HCT116 (cell line): ENCODE results near the gene BRIP1. TPM values are rescaled to one million over a fixed set of nuclear protein-coding genes. Genes with fewer than 3 reads are reported as not detected.

Experiments used
- ATAC-seq: fragments of 200-7000 bp; cut with Tn5 transposase; 2 replicates; pipeline ENCODE4 v1.9.1; 2020; ENCODE audit warnings: mild to moderate bottlenecking, moderate library complexity
- BruUV-seq: library from RNA; stranded (reverse); fragments of 400-500 nt; replicated peaks from 2 replicates; lab custom pipeline; 2021; lab: Mats Ljungman, UMichigan
- CTCF ChIA-PET: fragments of 300-600 bp; sonication (Branson Sonifier 250); formaldehyde crosslinking; loops from one replicate; lab custom pipeline; 2021; ENCODE audit warnings: antibody characterized with exemption; lab: Charles Lee
- POLR2A ChIA-PET: fragments of 300-600, 350-600 bp; sonication (Branson Sonifier 250); formaldehyde crosslinking; loops from one replicate; lab custom pipeline; 2021; ENCODE audit warnings: antibody characterized with exemption; lab: Charles Lee
- RAD21 ChIA-PET, 2 experiments: fragments of 300-600 bp; sonication (Branson Sonifier 250); formaldehyde crosslinking; loops; one replicate each; lab custom pipeline; 2023; ENCODE audit warnings: low total read pairs in 2 of 2; ENCODE audit not compliant: uncharacterized antibody in 2 of 2, unreplicated experiment in 2 of 2, low non-redundant PET in 1 of 2; lab: Charles Lee
- DNase-seq: peaks from one replicate; pipeline ENCODE4 v3.0.0-alpha.2; 2010; ENCODE audit warnings: low read depth, low spot score
- H2AFZ ChIP-seq: fragments of 200-600 bp; shearing (Covaris generic), sonication (generic); 2 replicates; pipeline ENCODE4 v1.6.1; 2017; ENCODE audit warnings: low read depth, mixed run types, mixed read lengths, antibody characterized with exemption, low read length; ENCODE audit not compliant: poor library complexity, severe bottlenecking
- H3K27ac ChIP-seq: 2 replicates; pipeline ENCODE4 v1.5.1; 2012; ENCODE audit warnings: low read depth, low read length
- H3K27me3 ChIP-seq: fragments of 200-600 bp; sonication (generic); 2 replicates; pipeline ENCODE4 v1.6.1; 2016; ENCODE audit warnings: mixed run types, low read length, mixed read lengths; ENCODE audit not compliant: insufficient read depth
- H3K36me3 ChIP-seq, 2 experiments: fragments of 200-500 bp in 1 of 2; fragments of 200-600 bp in 1 of 2; sonication (Bioruptor generic) in 1 of 2; sonication (generic) in 1 of 2; 2 replicates each; pipeline versions ENCODE4 v1.5.1 to v1.6.1; 2014 to 2016; ENCODE audit warnings: low read length in 2 of 2, inconsistent platforms in 1 of 2, mixed read lengths in 1 of 2, mixed run types in 1 of 2; ENCODE audit not compliant: insufficient read depth in 2 of 2, control insufficient read depth in 1 of 2
- H3K4me1 ChIP-seq, 2 experiments: fragments of 200-600 bp in 1 of 2; sonication (generic) in 1 of 2; 2 replicates each; pipeline versions ENCODE4 v1.5.1 to v1.6.1; 2012 to 2017; ENCODE audit warnings: low read length in 2 of 2, inconsistent platforms in 1 of 2, mild to moderate bottlenecking in 1 of 2, mixed read lengths in 1 of 2, mixed run types in 1 of 2, moderate library complexity in 1 of 2; ENCODE audit not compliant: insufficient read depth in 2 of 2, control insufficient read depth in 1 of 2
- H3K4me2 ChIP-seq: fragments of 200-600 bp; sonication (generic); 2 replicates; pipeline ENCODE4 v1.6.1; 2017; ENCODE audit warnings: mixed run types, low read length, mixed read lengths
- H3K4me3 ChIP-seq, 2 experiments: fragments of 200-600 bp in 1 of 2; sonication (generic) in 1 of 2; replicated peaks in 1 of 2; 2 replicates each; pipeline ENCODE4 v1.5.1; 2011 to 2016; ENCODE audit warnings: low read length in 2 of 2, control low read depth in 1 of 2, low read depth in 1 of 2, mild to moderate bottlenecking in 1 of 2, mixed read lengths in 1 of 2, mixed run types in 1 of 2
- H3K79me2 ChIP-seq: fragments of 200-600 bp; sonication (generic); 2 replicates; pipeline ENCODE4 v1.6.1; 2017; ENCODE audit warnings: mild to moderate bottlenecking, mixed run types, low read length, moderate library complexity, mixed read lengths; ENCODE audit not compliant: insufficient read depth
- H3K9ac ChIP-seq: fragments of 200-600 bp; sonication (generic); 2 replicates; pipeline ENCODE4 v1.6.1; 2016; ENCODE audit warnings: low read length, mixed read lengths
- H3K9me2 ChIP-seq: fragments of 200-600 bp; sonication (generic), shearing (Covaris generic); 2 replicates; pipeline ENCODE4 v1.6.1; 2017; ENCODE audit warnings: mixed run types, mild to moderate bottlenecking, moderate library complexity; ENCODE audit not compliant: insufficient read depth
- H3K9me3 ChIP-seq, 2 experiments: fragments of 200-500 bp in 1 of 2; fragments of 200-600 bp in 1 of 2; sonication (Bioruptor generic) in 1 of 2; sonication (generic) in 1 of 2; 2 replicates each; pipeline ENCODE4 v1.6.1; 2014 to 2017; ENCODE audit warnings: low read length in 2 of 2, mixed read lengths in 2 of 2, inconsistent platforms in 1 of 2, low read depth in 1 of 2, mild to moderate bottlenecking in 1 of 2, mixed run types in 1 of 2, moderate library complexity in 1 of 2; ENCODE audit not compliant: control insufficient read depth in 1 of 2, insufficient read depth in 1 of 2
- H4K20me1 ChIP-seq: fragments of 200-600 bp; sonication (generic), shearing (Covaris generic); 2 replicates; pipeline ENCODE4 v1.6.1; 2017; ENCODE audit warnings: mixed run types, mild to moderate bottlenecking, moderate library complexity; ENCODE audit not compliant: insufficient read depth
- ATF3 ChIP-seq: IDR thresholded peaks from 2 replicates; pipeline ENCODE4 v1.6.1; 2012
- CEBPB ChIP-seq: IDR thresholded peaks from 2 replicates; pipeline ENCODE4 v1.6.1; 2012; ENCODE audit warnings: low read depth
- EGR1 ChIP-seq: IDR thresholded peaks from 2 replicates; pipeline ENCODE4 v1.6.1; 2012; ENCODE audit warnings: low read depth
- ELF1 ChIP-seq: IDR thresholded peaks from 2 replicates; pipeline ENCODE4 v1.6.1; 2012; ENCODE audit warnings: low read depth, borderline replicate concordance
- EZH2phosphoT487 ChIP-seq: fragments of 200-600 bp; IDR thresholded peaks from 2 replicates; pipeline ENCODE4 v1.6.1; 2018; ENCODE audit warnings: antibody characterized with exemption, borderline replicate concordance
- MAX ChIP-seq: IDR thresholded peaks from 2 replicates; pipeline ENCODE4 v1.6.1; 2012
- POLR2A ChIP-seq: IDR thresholded peaks from 2 replicates; pipeline ENCODE4 v1.7.0; 2011; ENCODE audit warnings: borderline replicate concordance; ENCODE audit not compliant: insufficient read depth, insufficient read length; ENCODE audit errors: extremely low read depth
- POLR2AphosphoS5 ChIP-seq: IDR thresholded peaks from 2 replicates; pipeline ENCODE4 v1.6.1; 2011; ENCODE audit warnings: mild to moderate bottlenecking, low read depth, low read length, moderate library complexity
- SIN3A ChIP-seq: IDR thresholded peaks from 2 replicates; pipeline ENCODE4 v1.6.1; 2012; ENCODE audit warnings: low read depth
- SP1 ChIP-seq: IDR thresholded peaks from 2 replicates; pipeline ENCODE4 v1.6.1; 2012; ENCODE audit warnings: low read depth
- SRF ChIP-seq: IDR thresholded peaks from 2 replicates; pipeline ENCODE4 v1.6.1; 2012; ENCODE audit warnings: low read depth
- TCF7L2 ChIP-seq: IDR thresholded peaks from 2 replicates; pipeline ENCODE4 v1.7.0; 2011; ENCODE audit warnings: borderline replicate concordance, inconsistent platforms; ENCODE audit not compliant: insufficient read depth, insufficient read length; ENCODE audit errors: extremely low read depth
- YY1 ChIP-seq: IDR thresholded peaks from 2 replicates; pipeline ENCODE4 v1.6.1; 2011; ENCODE audit warnings: low read length, low read depth, moderate library complexity, mild to moderate bottlenecking; ENCODE audit not compliant: insufficient replicate concordance; ENCODE audit errors: extremely low read depth
- intact Hi-C: fragments of 100-400 bp; cut with micrococcal nuclease; formaldehyde crosslinking; loops from 2 replicates; pipeline ENCODE4 v1.10.0; 2022
- total RNA-seq: library from RNA; stranded (reverse); gene quantifications from one replicate; pipeline ENCODE4 v1.2.1, GENCODE V29; 2021; ENCODE audit not compliant: unreplicated experiment

BRIP1 gene
- total RNA-seq, 1 experiment from 2014 or later, result 22.2 TPM

- no peak overlapping the region for H3K4me3 ChIP-seq
- H3K4me1 ChIP-seq, result no peaks in the 10 kb centered on the region
- no peak for ATAC-seq
- intact Hi-C loops, result no loop called here
- TF ChIP-seq TCF7L2 (no peak), EZH2phosphoT487 (no peak), ATF3 (no peak), POLR2A (no peak), CEBPB (no peak), MAX (no peak), EGR1 (no peak), SRF (no peak), SIN3A (no peak), SP1 (no peak)
- no peaks in the 10 kb centered on the region for H3K36me3 ChIP-seq
- no peak overlapping the region for H3K27ac ChIP-seq
- BruUV-seq, result no TSS peak
- no peaks in the 10 kb centered on the region for H3K79me2 ChIP-seq
- H3K9me2 ChIP-seq, result no peaks in the 10 kb centered on the region
- no peak overlapping the region for H2AFZ ChIP-seq
- RAD21 ChIA-PET, result interaction anchor here in 1 of 2 experiments (1.2 kb wide), 1 partner anchor 463 kb away, joined by 3 read pairs; no protein-coding TSS in a partner anchor
- no peaks in the 10 kb centered on the region for H3K27me3 ChIP-seq
- CTCF ChIA-PET, result interaction anchor here (0.9 to 1.9 kb wide), 2 partner anchors 463 kb away, joined by 4 to 6 read pairs; no protein-coding TSS in a partner anchor
- no peaks in the 10 kb centered on the region for H4K20me1 ChIP-seq
- H3K4me2 ChIP-seq, result no peak overlapping the region
- H3K9ac ChIP-seq, result no peak overlapping the region
- POLR2A ChIA-PET, result interaction anchor here (0.7 kb wide), 1 partner anchor 188 kb away, joined by 3 read pairs; no protein-coding TSS in a partner anchor
- DNase-seq, result no peak
- H3K9me3 ChIP-seq, result peaks cover 4 to 8% of the 10 kb centered on the region in 2 experiments; a peak in 1 of 4 replicates
Observed at GRCh38 chr17:61646482-61646881, 216.8 kb downstream of the BRIP1 start.

- ChIA-PET CTCF (interaction anchor here (1.9 kb wide), 1 partner anchor 463 kb away, joined by 6 read pairs; no protein-coding TSS in a partner anchor), RAD21 (interaction anchor here in 1 of 2 experiments (1.2 kb wide), 1 partner anchor 464 kb away, joined by 3 read pairs; no protein-coding TSS in a partner anchor), POLR2A (interaction anchor here (0.7 kb wide), 1 partner anchor 189 kb away, joined by 3 read pairs; no protein-coding TSS in a partner anchor)
- no peak for TF ChIP-seq POLR2A
- TF ChIP-seq ELF1, result no peak
- no peak for TF ChIP-seq POLR2AphosphoS5
- no peak for TF ChIP-seq YY1
- TF ChIP-seq TCF7L2, result no peak
- Histone ChIP-seq H3K79me2 (no peaks in the 10 kb centered on the region), H3K4me2 (no peak overlapping the region), H3K9me3 (peaks cover 2 to 5% of the 10 kb centered on the region in 2 experiments; a peak in 1 of 4 replicates), H2AFZ (peak overlapping the region; percentile 1), H3K36me3 (no peaks in the 10 kb centered on the region), H3K9me2 (no peaks in the 10 kb centered on the region), H3K4me1 (no peaks in the 10 kb centered on the region), H3K9ac (no peak overlapping the region), H3K27me3 (no peaks in the 10 kb centered on the region), H3K27ac (no peak overlapping the region), H4K20me1 (no peaks in the 10 kb centered on the region), H3K4me3 (no peak overlapping the region)
- no peak for DNase-seq
- intact Hi-C loops, result no loop called here
- no TSS peak for BruUV-seq
- ATAC-seq, result no peak
Observed at GRCh38 chr17:61645920-61646319, 217.4 kb downstream of the BRIP1 start.
